HEK293 (cell line): Measurements from ENCODE around the gene TSGA10IP.

ENCODE experiments used
- CTCF ChIA-PET: fragments of 350-600 bp; formaldehyde crosslinking; extraction: SDS; loops from one replicate; lab custom pipeline; 2021; ENCODE audit warnings: antibody characterized with exemption; lab: Yijun Ruan, JAX
- POLR2A ChIA-PET: fragments of 300-600 bp; formaldehyde crosslinking; extraction: SDS; loops from one replicate; lab custom pipeline; 2020; ENCODE audit warnings: antibody characterized with exemption, inconsistent platforms; lab: Yijun Ruan, JAX
- H3K27ac ChIP-seq: fragments of 200-500 bp; sonication (Bioruptor generic); 2 replicates; pipeline ENCODE4 v1.5.1; 2014; ENCODE audit warnings: low read depth, low read length, control low read depth, inconsistent platforms; ENCODE audit errors: extremely low read depth
- H3K36me3 ChIP-seq, 2 experiments: fragments of 200-500 bp in 1 of 2; sonication (Bioruptor generic) in 1 of 2; 1 replicate in 1 of 2; 2 replicates in 1 of 2; pipeline ENCODE4 v1.5.1; 2014 to 2017; ENCODE audit warnings: inconsistent platforms in 2 of 2, low read length in 2 of 2; ENCODE audit not compliant: control insufficient read depth in 2 of 2, insufficient read depth in 1 of 2
- H3K4me1 ChIP-seq: fragments of 200-500 bp; sonication (Bioruptor generic); 2 replicates; pipeline ENCODE4 v1.5.1; 2014; ENCODE audit warnings: mild to moderate bottlenecking, low read length, inconsistent platforms; ENCODE audit not compliant: control insufficient read depth, insufficient read depth
- H3K4me3 ChIP-seq: 2 replicates; pipeline ENCODE4 v1.5.1; 2011; ENCODE audit warnings: low read depth, mild to moderate bottlenecking, control low read depth, low read length, moderate library complexity
- H3K9me3 ChIP-seq: fragments of 200-500 bp; sonication (Bioruptor generic); 2 replicates; pipeline ENCODE4 v1.5.1; 2014; ENCODE audit warnings: low read depth, low read length, inconsistent platforms; ENCODE audit not compliant: control insufficient read depth, insufficient read depth
- SCRT2 ChIP-seq: fragments of 450-650 bp; formaldehyde crosslinking; IDR thresholded peaks from 2 replicates; pipeline ENCODE4 v1.5.1; 2016; ENCODE audit warnings: missing biosample characterization, missing genetic modification characterization
- YY1 ChIP-seq: fragments of 450-650 bp; formaldehyde crosslinking; IDR thresholded peaks from 2 replicates; pipeline ENCODE4 v1.5.1; 2018; ENCODE audit warnings: missing biosample characterization, missing genetic modification characterization
- ZBTB21 ChIP-seq: fragments of 450-650 bp; formaldehyde crosslinking; IDR thresholded peaks from 2 replicates; pipeline ENCODE4 v1.5.1; 2017; ENCODE audit warnings: missing biosample characterization, missing genetic modification characterization
- ZBTB26 ChIP-seq: fragments of 450-650 bp; formaldehyde crosslinking; optimal IDR thresholded peaks from 2 replicates; pipeline ENCODE3; 2016; ENCODE audit warnings: missing biosample characterization, mild to moderate bottlenecking, missing genetic modification characterization
- ZFP69B ChIP-seq: fragments of 450-650 bp; formaldehyde crosslinking; IDR thresholded peaks from 2 replicates; pipeline ENCODE4 v1.5.1; 2016; ENCODE audit warnings: missing biosample characterization, missing genetic modification characterization
- ZNF140 ChIP-seq: fragments of 450-650 bp; formaldehyde crosslinking; IDR thresholded peaks from 2 replicates; pipeline ENCODE4 v1.5.1; 2016; ENCODE audit warnings: missing biosample characterization, missing genetic modification characterization
- ZNF211 ChIP-seq: fragments of 450-650 bp; formaldehyde crosslinking; IDR thresholded peaks from 2 replicates; pipeline ENCODE4 v1.5.1; 2016; ENCODE audit warnings: low read depth, missing biosample characterization, missing genetic modification characterization
- ZNF221 ChIP-seq: fragments of 450-650 bp; formaldehyde crosslinking; IDR thresholded peaks from 2 replicates; pipeline ENCODE4 v1.5.1; 2017; ENCODE audit warnings: missing biosample characterization, missing genetic modification characterization, borderline replicate concordance
- ZNF391 ChIP-seq: fragments of 450-650 bp; formaldehyde crosslinking; IDR thresholded peaks from 2 replicates; pipeline ENCODE4 v1.5.1; 2016; ENCODE audit warnings: low read depth, missing biosample characterization, missing genetic modification characterization, borderline replicate concordance
- ZNF423 ChIP-seq: fragments of 450-650 bp; formaldehyde crosslinking; IDR thresholded peaks from 2 replicates; pipeline ENCODE4 v1.5.1; 2016; ENCODE audit warnings: missing biosample characterization, missing genetic modification characterization
- ZNF521 ChIP-seq: fragments of 450-650 bp; formaldehyde crosslinking; IDR thresholded peaks from 2 replicates; pipeline ENCODE4 v1.5.1; 2017; ENCODE audit warnings: missing biosample characterization, mild to moderate bottlenecking, missing genetic modification characterization
- ZNF530 ChIP-seq: fragments of 450-650 bp; formaldehyde crosslinking; IDR thresholded peaks from 2 replicates; pipeline ENCODE4 v1.5.1; 2016; ENCODE audit warnings: low read depth, missing biosample characterization, missing genetic modification characterization
- ZNF596 ChIP-seq: fragments of 450-650 bp; IDR thresholded peaks from 2 replicates; pipeline ENCODE4 v1.5.0; 2018; ENCODE audit warnings: missing biosample characterization, mild to moderate bottlenecking, missing genetic modification characterization, moderate library complexity
- ZNF645 ChIP-seq: fragments of 450-650 bp; formaldehyde crosslinking; IDR thresholded peaks from 2 replicates; pipeline ENCODE4; 2016; ENCODE audit warnings: missing biosample characterization, missing genetic modification characterization
- ZNF830 ChIP-seq: fragments of 450-650 bp; IDR thresholded peaks from 2 replicates; pipeline ENCODE4 v1.5.0; 2018; ENCODE audit warnings: missing biosample characterization, missing genetic modification characterization, low read depth, mild to moderate bottlenecking, moderate library complexity
- ZSCAN30 ChIP-seq: fragments of 450-650 bp; IDR thresholded peaks from 2 replicates; pipeline ENCODE4 v1.5.1; 2018; ENCODE audit warnings: missing biosample characterization, mild to moderate bottlenecking, missing genetic modification characterization, moderate library complexity
- TF ChIP-seq, protein P1 (sequence below): fragments of 450-650 bp; formaldehyde crosslinking; IDR thresholded peaks from 2 replicates; pipeline ENCODE4 v1.5.1; 2016; ENCODE audit warnings: missing biosample characterization, missing genetic modification characterization
- TF ChIP-seq, protein P2 (sequence below): fragments of 450-650 bp; formaldehyde crosslinking; IDR thresholded peaks from 2 replicates; pipeline ENCODE4 v1.5.1; 2016; ENCODE audit warnings: missing biosample characterization, missing genetic modification characterization, low read depth

TSGA10IP gene

GRCh38 chr11:65912845-65913244, 32.4 kb upstream of the TSGA10IP start:
- TF ChIP-seq ZNF221 (tag by site-specific recombination) (no peak), ZBTB26 (no peak), ZNF530 (tag by site-specific recombination) (no peak), ZNF140 (tag by site-specific recombination) (no peak), ZFP69B (tag by site-specific recombination) (no peak), SCRT2 (tag by site-specific recombination) (no peak), ZNF645 (no peak), YY1 (tag by site-specific recombination) (no peak), ZNF830 (tag by site-specific recombination) (no peak), ZNF423 (tag by site-specific recombination) (no peak), ZNF211 (tag by site-specific recombination) (no peak), ZNF521 (tag by site-specific recombination) (no peak), ZSCAN30 (tag by site-specific recombination) (no peak), ZNF391 (tag by site-specific recombination) (no peak), ZNF596 (no peak), ZBTB21 (tag by site-specific recombination) (no peak)
- TF ChIP-seq, protein P1, sequence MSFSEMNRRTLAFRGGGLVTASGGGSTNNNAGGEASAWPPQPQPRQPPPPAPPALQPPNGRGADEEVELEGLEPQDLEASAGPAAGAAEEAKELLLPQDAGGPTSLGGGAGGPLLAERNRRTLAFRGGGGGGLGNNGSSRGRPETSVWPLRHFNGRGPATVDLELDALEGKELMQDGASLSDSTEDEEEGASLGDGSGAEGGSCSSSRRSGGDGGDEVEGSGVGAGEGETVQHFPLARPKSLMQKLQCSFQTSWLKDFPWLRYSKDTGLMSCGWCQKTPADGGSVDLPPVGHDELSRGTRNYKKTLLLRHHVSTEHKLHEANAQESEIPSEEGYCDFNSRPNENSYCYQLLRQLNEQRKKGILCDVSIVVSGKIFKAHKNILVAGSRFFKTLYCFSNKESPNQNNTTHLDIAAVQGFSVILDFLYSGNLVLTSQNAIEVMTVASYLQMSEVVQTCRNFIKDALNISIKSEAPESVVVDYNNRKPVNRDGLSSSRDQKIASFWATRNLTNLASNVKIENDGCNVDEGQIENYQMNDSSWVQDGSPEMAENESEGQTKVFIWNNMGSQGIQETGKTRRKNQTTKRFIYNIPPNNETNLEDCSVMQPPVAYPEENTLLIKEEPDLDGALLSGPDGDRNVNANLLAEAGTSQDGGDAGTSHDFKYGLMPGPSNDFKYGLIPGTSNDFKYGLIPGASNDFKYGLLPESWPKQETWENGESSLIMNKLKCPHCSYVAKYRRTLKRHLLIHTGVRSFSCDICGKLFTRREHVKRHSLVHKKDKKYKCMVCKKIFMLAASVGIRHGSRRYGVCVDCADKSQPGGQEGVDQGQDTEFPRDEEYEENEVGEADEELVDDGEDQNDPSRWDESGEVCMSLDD (tag by site-specific recombination): no peak
- TF ChIP-seq, protein P2, sequence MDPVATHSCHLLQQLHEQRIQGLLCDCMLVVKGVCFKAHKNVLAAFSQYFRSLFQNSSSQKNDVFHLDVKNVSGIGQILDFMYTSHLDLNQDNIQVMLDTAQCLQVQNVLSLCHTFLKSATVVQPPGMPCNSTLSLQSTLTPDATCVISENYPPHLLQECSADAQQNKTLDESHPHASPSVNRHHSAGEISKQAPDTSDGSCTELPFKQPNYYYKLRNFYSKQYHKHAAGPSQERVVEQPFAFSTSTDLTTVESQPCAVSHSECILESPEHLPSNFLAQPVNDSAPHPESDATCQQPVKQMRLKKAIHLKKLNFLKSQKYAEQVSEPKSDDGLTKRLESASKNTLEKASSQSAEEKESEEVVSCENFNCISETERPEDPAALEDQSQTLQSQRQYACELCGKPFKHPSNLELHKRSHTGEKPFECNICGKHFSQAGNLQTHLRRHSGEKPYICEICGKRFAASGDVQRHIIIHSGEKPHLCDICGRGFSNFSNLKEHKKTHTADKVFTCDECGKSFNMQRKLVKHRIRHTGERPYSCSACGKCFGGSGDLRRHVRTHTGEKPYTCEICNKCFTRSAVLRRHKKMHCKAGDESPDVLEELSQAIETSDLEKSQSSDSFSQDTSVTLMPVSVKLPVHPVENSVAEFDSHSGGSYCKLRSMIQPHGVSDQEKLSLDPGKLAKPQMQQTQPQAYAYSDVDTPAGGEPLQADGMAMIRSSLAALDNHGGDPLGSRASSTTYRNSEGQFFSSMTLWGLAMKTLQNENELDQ (tag by site-specific recombination): no peak
- Histone ChIP-seq H3K4me3 (no peak overlapping the region), H3K9me3 (no peaks in the 10 kb centered on the region), H3K36me3 (no peaks in the 10 kb centered on the region), H3K27ac (no peak overlapping the region), H3K4me1 (no peaks in the 10 kb centered on the region; the same call in 1 of the 2 replicates)
- CTCF ChIA-PET: interaction anchor here (0.6 to 11.8 kb wide), 4 partner anchors 11 to 344 kb away, joined by 3 to 189 read pairs (median 6); partner anchors contain the start of genes CCDC85B and FIBP
- POLR2A ChIA-PET: interaction anchor here (2.0 to 2.2 kb wide), 2 partner anchors 22 to 24 kb away, joined by 14 to 16 read pairs; partner anchors contain the start of genes CCDC85B and FIBP
